ENCODE measurements around the gene FILIP1.

- TF ChIP-seq POLR2A (IDR thresholded peaks at IDR 0.05) (no peak), CTCF (IDR thresholded peaks at IDR 0.05 in 4 of 5, conservative IDR thresholded peaks at IDR 0.05 in 1 of 5) (no peak)
Observed at GRCh38 chr6:75262716-75263400, 230.7 kb downstream of the FILIP1 start.
